HG02884 (cell line): ENCODE measurements around the gene NUP153.
"Not testable (repeated sequence)": the region's sequence is repeated elsewhere in the genome, so short reads cannot be mapped to it uniquely, and the experiment has no call there.

Experiments used
- ATAC-seq: cut with Tn5 transposase; IDR thresholded peaks from one replicate; pipeline ENCODE4 v1.9.1; 2021; ENCODE audit warnings: mild to moderate bottlenecking, moderate library complexity; ENCODE audit not compliant: unreplicated experiment

NUP153 gene

GRCh38 chr6:17706580-17707370, at the start of gene NUP153:
NUP153 (minus strand) TSS chr6:17706925; CDS start chr6:17706387, 538 bp downstream.
- peak; percentile 62 for ATAC-seq

DNA sequence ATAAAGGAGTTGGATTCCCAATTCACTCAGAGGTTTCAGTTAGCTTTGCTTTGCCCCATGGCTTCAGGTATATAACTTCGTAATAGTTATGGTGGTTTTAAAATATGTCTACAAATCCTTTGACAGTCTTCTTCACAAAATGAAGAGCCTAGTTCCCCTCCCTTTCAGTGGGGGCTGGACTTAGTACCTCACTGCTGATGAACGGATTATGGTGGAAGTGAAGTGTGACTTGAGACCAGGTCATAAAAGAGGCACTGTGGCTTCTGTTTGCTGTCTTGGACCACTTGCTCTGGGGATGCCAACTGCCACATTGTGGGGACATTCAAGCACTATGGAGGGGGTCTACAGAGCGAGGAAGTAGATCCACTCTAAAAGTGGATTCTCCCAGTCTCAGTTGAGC, 47.5 kb upstream of the NUP153 start:
- no peak for ATAC-seq

DNA sequence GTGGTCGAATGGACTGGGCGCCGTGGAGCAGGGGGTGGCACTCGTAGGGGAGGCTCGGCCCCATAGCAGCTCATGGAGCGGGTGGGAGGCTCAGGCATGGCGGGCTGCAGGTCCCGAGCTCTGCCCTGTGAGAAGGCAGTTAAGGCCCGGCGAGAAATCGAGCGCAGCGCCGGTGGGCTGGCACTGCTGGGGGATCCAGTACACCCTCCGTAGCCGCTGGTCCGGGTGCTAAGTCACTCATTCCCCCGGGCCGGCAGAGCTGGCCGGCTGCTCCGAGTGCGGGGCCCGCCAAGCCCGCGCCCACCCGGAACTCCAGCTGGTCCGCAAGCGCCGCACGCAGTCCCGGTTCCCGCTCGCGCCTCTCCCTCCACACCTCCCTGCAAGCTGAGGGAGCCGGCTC, 38.6 kb upstream of the NUP153 start:
- not testable (repeated sequence) for ATAC-seq

DNA sequence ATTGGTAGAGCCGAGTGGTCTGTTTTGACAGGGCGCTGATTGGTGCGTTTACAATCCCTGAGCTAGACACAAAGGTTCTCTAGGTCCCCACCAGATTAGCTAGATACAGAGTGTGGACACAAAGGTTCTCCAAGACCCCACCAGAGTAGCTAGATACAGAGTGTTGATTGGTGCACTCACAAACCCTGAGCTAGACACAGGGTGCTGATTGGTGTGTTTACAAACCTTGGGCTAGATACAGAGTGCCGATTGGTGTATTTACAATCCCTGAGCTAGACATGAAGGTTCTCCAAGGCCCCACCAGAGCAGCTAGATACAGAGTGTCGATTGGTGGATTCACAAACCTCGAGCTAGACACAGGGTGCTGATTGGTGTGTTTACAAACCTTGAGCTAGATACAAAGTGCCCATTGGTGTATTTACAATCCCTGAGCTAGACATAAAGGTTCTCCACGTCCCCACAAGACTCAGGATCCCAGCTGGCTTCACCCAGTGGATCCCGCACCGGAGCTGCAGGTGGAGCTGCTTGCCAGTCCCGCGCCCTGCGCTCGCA, 38.1 kb upstream of the NUP153 start:
- ATAC-seq: not testable (repeated sequence)

- no peak for ATAC-seq
Measured at GRCh38 chr6:17744019-17744756, 37.5 kb upstream of the NUP153 start.

DNA sequence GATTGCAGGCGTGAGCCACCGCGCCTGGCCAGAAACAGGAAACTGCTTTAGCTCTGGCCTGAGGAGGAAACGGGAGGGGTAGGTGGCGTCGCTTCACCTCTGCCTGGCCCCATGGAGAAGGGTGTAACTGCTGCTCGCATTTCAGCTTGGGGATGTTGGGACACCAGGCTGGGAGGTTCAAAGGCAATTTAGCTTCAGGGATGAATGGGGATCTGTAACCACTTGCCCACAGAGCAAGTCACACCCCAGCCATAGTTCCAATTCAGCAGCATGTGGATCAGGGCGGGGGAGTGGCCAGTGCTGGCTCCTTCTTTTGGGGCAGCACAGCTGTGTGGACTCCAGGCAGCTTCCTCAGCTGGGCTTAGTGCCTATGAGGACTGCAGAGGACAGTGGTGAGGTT, 34.8 kb upstream of the NUP153 start:
- ATAC-seq: no peak

DNA sequence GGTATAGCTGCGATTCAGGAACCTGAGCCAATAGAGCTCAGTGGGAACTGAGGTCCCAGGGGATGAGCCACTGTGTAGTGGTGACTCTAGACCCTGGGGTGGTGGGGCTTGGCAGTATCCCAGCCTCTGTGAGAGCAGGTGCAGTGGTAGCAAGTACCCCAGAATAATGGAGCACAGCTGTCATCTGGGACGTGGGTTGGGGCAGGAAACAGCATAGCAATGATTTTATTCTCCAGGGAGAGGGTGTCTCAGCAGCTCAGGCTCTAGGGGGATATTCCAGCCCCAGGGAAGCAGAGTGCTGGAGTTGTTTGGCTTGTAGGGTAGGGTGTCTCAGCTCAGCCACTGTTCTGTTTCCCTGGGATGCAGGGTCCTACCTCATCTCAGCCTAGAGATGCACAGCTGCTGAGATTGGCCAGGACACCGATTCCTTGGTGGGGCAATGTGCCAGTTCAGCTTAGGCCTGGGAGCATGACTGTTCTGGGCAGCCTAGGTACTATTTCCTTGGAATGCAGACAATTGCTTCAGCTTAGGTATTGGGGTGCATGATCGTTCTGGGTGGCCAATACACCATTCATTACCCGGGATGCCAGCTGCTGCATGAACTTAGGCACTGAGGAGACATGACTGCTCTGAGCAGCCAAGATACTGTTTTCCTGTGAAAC, 34.0 kb upstream of the NUP153 start:
- ATAC-seq: no peak

DNA sequence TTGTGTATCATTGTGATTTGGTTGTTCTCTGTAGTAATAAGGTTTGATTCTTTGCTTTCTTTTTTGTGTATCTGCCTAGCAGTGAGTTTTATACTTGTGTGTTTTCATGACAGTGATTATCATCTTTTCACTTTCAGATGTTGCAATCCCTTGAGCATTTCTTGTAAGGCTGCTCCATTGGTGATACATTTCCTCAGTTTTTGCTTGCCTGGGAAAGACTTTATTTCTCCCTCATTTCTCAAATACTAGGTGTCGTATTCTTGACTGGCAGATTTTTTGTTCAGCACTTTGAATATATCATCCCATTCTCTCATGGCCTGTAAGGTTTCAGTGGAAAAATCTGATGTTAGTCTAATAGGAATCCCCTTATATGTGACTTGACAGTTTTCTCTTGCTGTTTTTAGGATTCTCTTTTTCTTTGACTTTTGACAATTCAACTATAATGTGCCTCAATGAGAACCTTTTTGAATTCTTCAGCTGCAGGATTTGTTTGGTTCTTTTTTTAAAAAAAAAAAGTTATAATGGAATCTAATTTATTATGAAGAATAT, 31.1 kb upstream of the NUP153 start:
- ATAC-seq: no peak

DNA sequence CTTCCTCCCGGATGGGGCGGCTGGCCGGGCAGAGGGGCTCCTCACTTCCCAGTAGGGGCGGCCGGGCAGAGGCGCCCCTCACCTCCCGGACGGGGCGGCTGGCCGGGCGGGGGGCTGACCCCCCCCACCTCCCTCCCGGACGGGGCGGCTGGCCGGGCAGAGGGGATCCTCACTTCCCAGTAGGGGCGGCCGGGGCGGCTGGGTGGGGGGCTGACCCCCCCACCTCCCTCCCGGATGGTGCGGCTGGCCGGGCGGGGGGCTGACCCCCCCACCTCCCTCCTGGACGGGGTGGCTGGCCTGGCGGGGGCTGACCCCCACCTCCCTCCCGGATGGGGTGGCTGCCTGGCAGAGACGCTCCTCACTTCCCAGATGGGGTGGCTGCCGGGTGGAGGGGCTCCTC, 28.6 kb upstream of the NUP153 start:
- not testable (repeated sequence) for ATAC-seq

DNA sequence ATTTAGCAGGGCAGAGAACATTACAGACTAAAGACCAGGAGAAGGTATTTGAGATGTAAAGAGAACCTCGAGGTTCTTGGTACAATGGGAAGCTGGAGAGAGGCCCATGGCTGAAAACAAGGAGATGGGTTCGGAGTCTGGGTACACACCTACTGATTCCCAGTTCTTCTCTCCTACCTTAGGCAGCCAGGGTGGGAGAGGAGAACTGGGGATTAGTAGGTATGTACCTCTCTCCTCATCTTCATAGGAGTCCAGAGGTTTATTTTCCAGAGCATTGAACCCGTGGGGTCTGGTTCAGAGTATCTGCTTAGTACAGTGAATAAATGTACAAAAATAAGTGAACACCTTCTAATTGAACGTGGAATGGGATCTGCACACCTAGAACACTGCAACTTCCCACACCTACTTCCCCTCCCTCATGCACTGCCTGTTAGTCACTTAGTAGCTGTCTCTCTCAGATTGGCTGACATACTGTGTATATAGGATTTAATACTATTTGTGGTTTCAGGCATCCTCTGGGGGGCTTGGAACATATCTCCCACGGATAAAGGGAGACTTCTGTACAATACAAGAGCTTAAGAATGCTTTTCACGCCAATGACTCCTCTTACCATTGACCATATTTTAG, 23.5 kb upstream of the NUP153 start:
- no peak for ATAC-seq

DNA sequence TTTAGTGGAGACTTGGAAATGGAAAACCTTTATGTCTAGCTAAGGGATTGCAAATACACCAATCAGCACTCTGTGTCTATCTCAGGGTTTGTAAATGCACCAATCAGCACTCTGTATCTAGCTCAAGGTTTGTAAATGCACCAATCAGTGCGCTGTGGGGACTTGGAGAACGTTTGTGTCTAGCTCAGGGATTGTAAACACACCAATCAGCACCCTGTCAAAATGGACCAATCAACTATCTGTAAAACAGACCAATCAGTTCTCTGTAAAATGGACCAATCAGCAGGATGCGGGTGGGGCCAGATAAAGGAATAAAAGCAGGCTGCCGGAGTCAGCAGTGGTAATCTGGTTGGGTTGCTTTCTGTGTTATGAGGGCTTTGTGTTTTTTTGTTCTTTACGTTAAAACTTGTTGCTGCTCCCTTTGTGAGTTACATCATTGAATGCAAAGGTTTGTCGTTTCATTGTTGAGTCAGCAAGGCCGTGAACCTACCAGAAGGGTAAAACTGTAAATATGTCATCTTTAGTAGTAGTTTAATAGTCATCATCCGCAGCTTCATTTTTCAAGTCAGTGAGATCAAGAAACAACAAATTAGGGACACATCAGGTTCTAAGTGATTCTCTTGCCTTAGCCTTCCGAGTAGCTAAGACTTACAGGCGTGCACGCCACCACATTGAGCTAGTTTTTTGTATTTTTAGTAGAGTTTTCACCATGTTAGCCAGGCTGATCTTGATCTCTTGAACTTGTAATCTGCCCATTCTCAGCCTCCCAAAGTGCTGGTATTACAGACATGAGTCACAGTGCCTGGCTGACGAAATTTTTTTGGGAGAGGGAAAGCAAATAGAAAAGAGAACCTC, 22.7 kb upstream of the NUP153 start:
- ATAC-seq: no peak

GRCh38 chr6:17728551-17729222, 22.0 kb upstream of the NUP153 start:
- ATAC-seq: no peak

GRCh38 chr6:17725083-17725482, 18.4 kb upstream of the NUP153 start:
- ATAC-seq: no peak

DNA sequence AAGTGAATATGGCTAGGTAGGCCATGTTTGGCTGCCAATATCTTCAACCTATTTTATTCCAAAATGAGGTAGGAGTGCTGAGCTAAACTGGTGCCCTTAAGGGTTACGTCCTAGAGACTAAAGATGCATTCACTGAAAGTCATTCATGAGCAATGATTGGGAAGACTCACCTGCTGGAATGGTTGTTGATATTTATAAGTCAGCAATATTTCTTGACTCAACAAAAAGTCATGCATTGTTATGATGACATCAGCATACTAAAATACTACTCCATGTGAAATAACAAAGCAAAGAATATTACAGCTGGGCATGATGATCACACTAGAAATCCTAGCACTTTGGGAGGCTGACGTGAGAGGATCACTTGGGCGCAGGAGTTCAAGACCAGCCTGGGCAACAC, 17.6 kb upstream of the NUP153 start:
- ATAC-seq: no peak

DNA sequence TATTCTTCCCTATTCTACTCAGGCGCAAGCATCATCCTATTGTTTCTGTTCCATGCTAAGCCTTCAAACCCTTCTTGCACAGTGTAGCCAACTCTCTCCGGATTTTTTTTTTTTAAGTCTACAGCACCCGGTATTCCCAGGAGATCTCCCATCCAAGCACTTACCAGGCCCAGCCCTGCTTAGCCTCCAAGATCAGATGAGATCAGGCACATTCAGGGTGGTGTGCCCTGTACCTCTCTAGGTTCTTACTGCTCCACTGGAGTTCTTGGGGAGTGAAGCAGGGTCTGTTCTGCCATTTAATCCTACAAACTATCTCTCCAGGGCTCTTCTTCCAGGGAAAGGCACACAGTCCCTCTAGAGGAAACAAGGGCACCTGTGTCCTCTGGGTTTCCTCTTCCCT, 14.9 kb upstream of the NUP153 start:
- ATAC-seq: no peak

DNA sequence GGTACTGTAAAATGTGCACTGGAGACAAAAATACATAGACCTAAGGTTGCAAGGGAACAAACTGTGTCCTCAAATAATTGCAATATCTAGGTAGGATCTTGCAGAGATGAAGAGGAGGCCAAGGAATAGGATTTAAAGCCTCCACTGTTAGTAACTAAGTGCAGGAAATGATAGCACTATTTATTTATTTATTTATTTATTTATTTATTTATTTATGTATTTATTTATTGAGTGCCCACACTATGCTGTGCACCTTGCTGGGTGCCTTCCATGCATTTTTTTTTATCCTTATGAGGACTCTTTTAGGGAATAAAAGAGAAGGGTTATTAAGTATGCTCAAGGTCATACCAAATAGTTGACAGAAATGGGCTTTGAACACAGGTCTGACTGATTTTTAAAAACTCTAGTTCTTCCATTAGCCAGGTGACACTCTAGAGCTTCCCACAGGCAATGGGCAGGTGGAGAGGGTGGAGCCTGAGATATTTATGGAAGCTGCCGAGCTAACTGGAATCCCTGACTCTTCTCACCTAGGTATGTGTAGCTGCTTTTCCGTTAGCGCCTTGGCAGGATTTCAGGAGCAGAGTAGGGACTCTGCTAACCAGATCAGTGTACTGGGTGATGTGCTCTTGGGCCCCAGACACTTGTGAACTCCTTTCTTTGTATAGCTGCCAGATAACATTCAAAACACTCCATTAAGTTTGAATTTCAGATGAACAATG, 12.8 kb upstream of the NUP153 start:
- no peak for ATAC-seq

DNA sequence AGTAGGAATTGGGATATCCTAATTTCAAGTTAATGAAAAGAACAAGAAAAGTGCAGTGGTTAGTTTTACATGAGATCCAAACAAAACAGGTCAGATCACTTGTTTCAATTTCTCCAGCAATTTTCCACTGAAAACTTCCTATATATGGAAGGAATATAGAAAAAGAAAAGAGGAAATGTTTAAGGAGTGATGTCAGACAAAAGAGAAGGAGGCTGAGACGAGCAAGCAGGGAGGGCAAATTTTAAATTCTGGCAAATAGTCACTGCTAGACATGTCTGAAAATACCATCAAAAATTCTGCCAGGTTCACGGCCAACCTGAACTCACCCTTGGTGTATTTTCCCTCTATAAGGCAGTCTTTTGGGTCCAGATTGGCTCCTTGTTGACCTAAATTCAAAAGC, 9.5 kb upstream of the NUP153 start:
- ATAC-seq: no peak
